CD4-positive, alpha-beta T cell (primary cell): ENCODE results near the gene PUDP. TPM values are rescaled to one million over a fixed set of nuclear protein-coding genes. Genes with fewer than 3 reads are reported as not detected.
A peak's percentile ranks its signal among the peaks of the same experiment; 100 is the strongest.
"Not testable (repeated sequence)": the region's sequence is repeated elsewhere in the genome, so short reads cannot be mapped to it uniquely, and the experiment has no call there.

Source experiments
- ATAC-seq: fragments of 200-7000 bp; cut with Tn5 transposase; one replicate; pipeline ENCODE4 v1.10.0; 2022; ENCODE audit warnings: mild to moderate bottlenecking; ENCODE audit not compliant: poor library complexity
- CTCF ChIA-PET: fragments of 350-600 bp; sonication (Branson Sonifier 250); formaldehyde crosslinking; loops from one replicate; lab custom pipeline; 2021; ENCODE audit warnings: antibody characterized with exemption, inconsistent platforms; lab: Charles Lee
- POLR2A ChIA-PET: fragments of 350-600 bp; sonication (Branson Sonifier 250); formaldehyde crosslinking; loops from one replicate; lab custom pipeline; 2021; ENCODE audit warnings: antibody characterized with exemption, inconsistent platforms; lab: Charles Lee
- DNase-seq, 14 experiments: peaks; one replicate each; pipeline ENCODE4 v3.0.0-alpha.2; 2013 to 2020; ENCODE audit warnings: mixed read lengths in 2 of 14
- H3K27ac ChIP-seq, 2 donors: one replicate each; pipeline versions ENCODE4 v1.5.1 to v1.7.0; 2013; ENCODE audit warnings: low read length in 2 of 2, low read depth in 1 of 2, mild to moderate bottlenecking in 1 of 2
- H3K27me3 ChIP-seq, 2 experiments: 1 replicate in 1 of 2; 2 replicates in 1 of 2; pipeline versions ENCODE4 v1.6.1 to v1.7.0; 2013; ENCODE audit warnings: low read length in 2 of 2, control low read depth in 1 of 2, mild to moderate bottlenecking in 1 of 2, moderate library complexity in 1 of 2; ENCODE audit not compliant: insufficient read depth in 2 of 2, control insufficient read depth in 1 of 2
- H3K36me3 ChIP-seq: one replicate; pipeline ENCODE4 v1.6.1; 2013; ENCODE audit warnings: low read length, control low read depth; ENCODE audit not compliant: insufficient read depth
- H3K4me1 ChIP-seq: one replicate; pipeline ENCODE4 v1.6.1; 2013; ENCODE audit warnings: low read length, control low read depth; ENCODE audit not compliant: insufficient read depth
- H3K4me3 ChIP-seq: one replicate; pipeline ENCODE4 v1.5.1; 2013; ENCODE audit warnings: mild to moderate bottlenecking, low read length, moderate library complexity
- H3K9me3 ChIP-seq, 2 experiments: 1 replicate in 1 of 2; 2 replicates in 1 of 2; pipeline versions ENCODE4 v1.6.1 to v1.7.0; 2013; ENCODE audit warnings: low read length in 2 of 2, mild to moderate bottlenecking in 2 of 2, control low read depth in 1 of 2, moderate library complexity in 1 of 2; ENCODE audit not compliant: control insufficient read depth in 1 of 2, insufficient read depth in 1 of 2
- H3K27ac Mint-ChIP-seq: one replicate; pipeline ENCODE4 v1.8.0; 2020; ENCODE audit warnings: mixed read lengths
- H3K27me3 Mint-ChIP-seq: one replicate; pipeline ENCODE4 v1.8.0; 2021; ENCODE audit warnings: mixed read lengths
- H3K36me3 Mint-ChIP-seq: one replicate; pipeline ENCODE4 v1.8.0; 2021; ENCODE audit warnings: low read depth, mixed read lengths
- H3K4me1 Mint-ChIP-seq: one replicate; pipeline ENCODE4 v1.8.0; 2021; ENCODE audit warnings: low read depth, mixed read lengths
- H3K4me3 Mint-ChIP-seq: one replicate; pipeline ENCODE4 v1.8.0; 2020; ENCODE audit warnings: mild to moderate bottlenecking, mixed read lengths
- H3K9me3 Mint-ChIP-seq: one replicate; pipeline ENCODE4 v1.8.0; 2020; ENCODE audit warnings: mixed read lengths
- CTCF ChIP-seq: fragments of 200-600 bp; IDR thresholded peaks from one replicate; pipeline ENCODE4 v1.8.0; 2022; ENCODE audit warnings: antibody characterized with exemption, mild to moderate bottlenecking
- intact Hi-C, 2 experiments: fragments of 100-400 bp; cut with DNase I in 1 of 2; cut with micrococcal nuclease in 1 of 2; formaldehyde crosslinking; loops; one replicate each; pipeline versions ENCODE4 v1.15.1 to v1.9.0; 2023 to 2025; cut with DNase I, micrococcal nuclease
- total RNA-seq, 174 experiments: library from RNA in 2 of 174; stranded (reverse) in 2 of 174; gene quantifications; one replicate each; pipeline ENCODE4 v1.2.3 and lab custom pipeline; 2021 to 2026

PUDP gene
- total RNA-seq, 2 experiments from 2014 or later, result 3.2 to 3.5 TPM

DNA sequence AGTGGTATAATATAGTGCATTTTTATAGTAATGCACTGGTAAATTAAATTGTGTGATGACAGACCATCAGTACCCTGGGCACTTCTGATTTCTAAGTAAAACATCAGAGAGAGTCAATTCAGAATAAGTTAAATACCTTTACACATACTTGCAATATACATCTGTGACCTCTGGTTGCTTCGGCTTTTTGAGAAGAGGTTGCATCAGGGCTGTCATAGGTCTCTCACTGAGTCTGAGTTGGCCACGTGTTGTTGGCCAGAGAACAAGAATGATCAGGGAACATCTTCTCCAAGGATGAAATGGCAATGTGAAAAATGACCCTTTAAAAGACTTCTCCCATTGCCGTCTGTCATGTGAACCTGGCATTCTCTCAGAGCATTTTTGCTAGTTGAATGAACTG, 36.9 kb upstream of the PUDP start:
- no peak for ATAC-seq
- Histone ChIP-seq H3K9me3 (no peaks in the 10 kb centered on the region), H3K27me3 (no peaks in the 10 kb centered on the region), H3K4me3 (no peak overlapping the region), H3K27ac (no peak overlapping the region), H3K36me3 (no peaks in the 10 kb centered on the region), H3K4me1 (no peaks in the 10 kb centered on the region)
- H3K27me3 Mint-ChIP-seq, result no peaks in the 10 kb centered on the region
- H3K4me3 Mint-ChIP-seq, result no peak overlapping the region
- ChIA-PET CTCF (no interaction called here), POLR2A (no interaction called here)
- H3K9me3 Mint-ChIP-seq, result no peaks in the 10 kb centered on the region
- TF ChIP-seq CTCF, result no peak
- DNase-seq, result no peak
- intact Hi-C loops, result no loop called here
- H3K4me1 Mint-ChIP-seq, result no peaks in the 10 kb centered on the region
- H3K27ac Mint-ChIP-seq, result no peak overlapping the region
- no peaks in the 10 kb centered on the region for H3K36me3 Mint-ChIP-seq

- intact Hi-C loops, result no loop called here
- H3K27me3 ChIP-seq, result no peaks in the 10 kb centered on the region
- Mint-ChIP-seq H3K27me3 (no peaks in the 10 kb centered on the region), H3K9me3 (no peaks in the 10 kb centered on the region), H3K4me1 (no peaks in the 10 kb centered on the region), H3K36me3 (no peaks in the 10 kb centered on the region), H3K27ac (no peak overlapping the region), H3K4me3 (no peak overlapping the region)
- no peaks in the 10 kb centered on the region for H3K4me1 ChIP-seq
- POLR2A ChIA-PET, result interaction anchor here (0.6 kb wide), 1 partner anchor 57 kb away, joined by 5 read pairs; no protein-coding TSS in a partner anchor
- H3K9me3 ChIP-seq, result no peaks in the 10 kb centered on the region
- CTCF ChIA-PET, result no interaction called here
- no peaks in the 10 kb centered on the region for H3K36me3 ChIP-seq
- TF ChIP-seq CTCF, result no peak
- H3K4me3 ChIP-seq, result no peak overlapping the region
- ATAC-seq (no peak), DNase-seq (no peak)
- no peak overlapping the region for H3K27ac ChIP-seq
Observed at GRCh38 chrX:7179446-7179845, 31.5 kb upstream of the PUDP start.

- H3K27me3 ChIP-seq, H3K27ac ChIP-seq, H3K4me1 ChIP-seq, DNase-seq, H3K36me3 Mint-ChIP-seq, H3K9me3 Mint-ChIP-seq, H3K27me3 Mint-ChIP-seq, H3K4me1 Mint-ChIP-seq, H3K9me3 ChIP-seq, intact Hi-C loops, CTCF ChIA-PET, H3K36me3 ChIP-seq, H3K27ac Mint-ChIP-seq, H3K4me3 ChIP-seq, H3K4me3 Mint-ChIP-seq, ATAC-seq: not testable (repeated sequence)
- POLR2A ChIA-PET, result interaction anchor here (0.6 kb wide), 1 partner anchor 58 kb away, joined by 5 read pairs; no protein-coding TSS in a partner anchor
Observed at GRCh38 chrX:7178859-7179258, 30.9 kb upstream of the PUDP start.

DNA sequence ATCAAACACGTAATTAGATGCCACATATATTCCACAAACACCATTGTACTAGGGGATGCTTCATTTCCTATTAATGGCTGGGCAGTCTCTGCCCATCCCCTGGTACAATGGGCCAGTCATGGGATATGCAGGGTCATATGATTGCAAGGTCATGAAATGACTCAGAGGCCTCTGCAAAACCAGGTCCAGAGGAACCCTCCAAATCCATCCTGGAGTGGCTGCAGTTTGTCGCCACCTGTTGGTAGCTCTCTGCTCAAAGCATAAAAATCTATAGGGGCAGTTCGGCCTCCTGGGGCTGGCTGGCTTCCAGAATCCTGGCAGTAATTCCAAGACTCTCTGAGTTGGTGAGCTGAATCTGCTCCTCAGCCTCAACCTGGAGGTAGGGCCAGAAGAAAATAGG, 22.9 kb upstream of the PUDP start:
- Mint-ChIP-seq H3K27me3 (no peaks in the 10 kb centered on the region), H3K9me3 (no peaks in the 10 kb centered on the region), H3K4me3 (no peak overlapping the region), H3K36me3 (no peaks in the 10 kb centered on the region), H3K4me1 (no peaks in the 10 kb centered on the region), H3K27ac (no peak overlapping the region)
- peak; percentile 48 for TF ChIP-seq CTCF
- no peaks in the 10 kb centered on the region for H3K36me3 ChIP-seq
- no peak overlapping the region for H3K4me3 ChIP-seq
- DNase-seq (peak in 12 of 14 experiments; percentile 5 to 53 (median 32)), ATAC-seq (peak; percentile 21)
- no peaks in the 10 kb centered on the region for H3K27me3 ChIP-seq
- H3K4me1 ChIP-seq, result no peaks in the 10 kb centered on the region
- intact Hi-C loops, result no loop called here
- H3K9me3 ChIP-seq, result no peaks in the 10 kb centered on the region
- ChIA-PET POLR2A (no interaction called here), CTCF (interaction anchor here (1.0 to 1.2 kb wide), 2 partner anchors 25 to 38 kb away, joined by 3 to 5 read pairs; no protein-coding TSS in a partner anchor)
- no peak overlapping the region for H3K27ac ChIP-seq
